Cardiac fibroblast (primary cell): ENCODE measurements around the gene PRM1.
"Not testable (repeated sequence)": the region's sequence is repeated elsewhere in the genome, so short reads cannot be mapped to it uniquely, and the experiment has no call there.

Experiments used
- DNase-seq, 2 donors: peaks; one replicate each; pipeline versions ENCODE4 v3.0.0 to v3.0.0-alpha.2; 2010; ENCODE audit warnings: low read depth in 2 of 2
- H3K4me3 ChIP-seq, 2 donors: replicated peaks in 1 of 2; 1 replicate in 1 of 2; 2 replicates in 1 of 2; pipeline ENCODE4 v1.5.1; 2011; ENCODE audit warnings: low read depth in 2 of 2, low read length in 2 of 2, mild to moderate bottlenecking in 2 of 2, moderate library complexity in 1 of 2
- TF ChIP-seq, protein P1 (sequence below): IDR thresholded peaks from one replicate; pipeline ENCODE4 v1.5.1; 2011; ENCODE audit warnings: low read depth, mild to moderate bottlenecking, low read length, inconsistent platforms

PRM1 gene

DNA sequence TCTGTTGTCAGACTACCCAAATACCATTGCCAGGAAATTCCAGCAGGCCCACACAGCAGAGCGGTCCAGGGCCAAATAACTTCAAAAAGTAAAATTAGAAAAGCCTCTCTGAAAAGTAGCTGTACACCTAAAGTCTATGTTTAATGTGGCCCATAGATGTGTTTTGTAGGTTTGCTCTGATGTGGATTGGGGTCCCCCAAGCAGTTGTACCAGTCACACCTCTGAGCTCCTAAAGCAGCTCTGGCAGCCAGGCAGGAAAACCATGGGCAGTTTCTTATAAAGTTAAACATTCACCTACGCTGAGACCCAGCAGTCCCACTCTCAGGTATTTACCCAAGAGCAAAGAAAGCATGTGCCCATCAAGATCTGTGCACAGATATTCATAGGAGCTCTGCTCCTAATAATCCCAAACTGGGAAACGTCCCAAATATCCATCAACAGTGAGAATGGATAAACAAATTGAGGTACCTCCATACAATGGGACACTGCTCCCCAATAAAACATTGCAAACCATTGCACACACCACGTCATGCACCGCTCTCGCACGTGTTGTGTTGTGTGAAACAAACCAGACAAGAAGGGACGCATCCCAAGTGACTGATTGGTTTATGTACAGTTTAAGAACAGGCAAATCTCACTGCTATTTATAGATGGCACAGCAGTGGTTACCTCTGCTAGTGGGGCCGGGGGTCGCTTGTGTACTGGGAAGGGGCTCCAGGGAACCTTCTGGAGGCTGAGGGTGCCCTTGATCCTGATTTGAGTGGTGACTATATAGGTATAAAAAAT lies 15.8 kb upstream of the PRM1 start:
- TF ChIP-seq, protein P1, sequence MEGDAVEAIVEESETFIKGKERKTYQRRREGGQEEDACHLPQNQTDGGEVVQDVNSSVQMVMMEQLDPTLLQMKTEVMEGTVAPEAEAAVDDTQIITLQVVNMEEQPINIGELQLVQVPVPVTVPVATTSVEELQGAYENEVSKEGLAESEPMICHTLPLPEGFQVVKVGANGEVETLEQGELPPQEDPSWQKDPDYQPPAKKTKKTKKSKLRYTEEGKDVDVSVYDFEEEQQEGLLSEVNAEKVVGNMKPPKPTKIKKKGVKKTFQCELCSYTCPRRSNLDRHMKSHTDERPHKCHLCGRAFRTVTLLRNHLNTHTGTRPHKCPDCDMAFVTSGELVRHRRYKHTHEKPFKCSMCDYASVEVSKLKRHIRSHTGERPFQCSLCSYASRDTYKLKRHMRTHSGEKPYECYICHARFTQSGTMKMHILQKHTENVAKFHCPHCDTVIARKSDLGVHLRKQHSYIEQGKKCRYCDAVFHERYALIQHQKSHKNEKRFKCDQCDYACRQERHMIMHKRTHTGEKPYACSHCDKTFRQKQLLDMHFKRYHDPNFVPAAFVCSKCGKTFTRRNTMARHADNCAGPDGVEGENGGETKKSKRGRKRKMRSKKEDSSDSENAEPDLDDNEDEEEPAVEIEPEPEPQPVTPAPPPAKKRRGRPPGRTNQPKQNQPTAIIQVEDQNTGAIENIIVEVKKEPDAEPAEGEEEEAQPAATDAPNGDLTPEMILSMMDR, result no peak
- H3K4me3 ChIP-seq, result no peak overlapping the region
- DNase-seq, result no peak

DNA sequence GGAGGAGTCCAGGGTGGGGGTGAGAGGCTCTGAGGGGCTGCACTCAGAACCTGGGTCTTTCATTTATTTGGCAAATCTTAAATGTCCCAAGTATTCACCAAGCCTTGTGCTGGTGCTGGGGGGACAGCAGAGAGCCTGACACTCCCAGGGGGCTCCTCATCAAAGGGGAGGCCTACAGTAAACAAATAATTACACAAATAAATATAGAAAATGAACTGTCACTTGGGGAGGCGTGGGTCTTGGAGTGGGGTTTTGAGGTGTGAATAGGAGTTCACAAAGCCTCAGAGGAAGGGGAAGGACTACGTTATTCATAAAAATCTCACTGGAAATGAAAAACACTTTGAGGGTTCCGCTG lies 15.2 kb upstream of the PRM1 start:
- DNase-seq, result no peak
- H3K4me3 ChIP-seq, result no peak overlapping the region
- TF ChIP-seq, protein P1, result no peak

DNA sequence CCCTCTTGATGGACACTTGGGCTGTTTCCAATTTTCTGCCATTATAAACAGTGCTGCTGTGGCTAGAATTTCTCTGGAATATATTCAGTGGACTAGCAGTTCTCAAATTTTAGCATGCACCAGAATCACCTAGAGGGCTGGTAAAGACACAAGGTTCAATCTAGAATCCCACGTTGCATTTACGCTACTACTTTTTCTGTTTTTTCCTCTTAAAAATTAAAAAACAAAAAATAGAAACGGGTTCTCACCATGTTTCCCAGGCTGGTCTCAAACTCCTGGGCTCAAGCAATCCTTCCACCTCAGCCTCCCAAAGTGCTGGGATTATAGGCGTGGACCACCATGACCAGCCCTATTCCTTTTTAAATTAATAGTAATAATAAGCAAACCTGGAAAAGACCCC lies 14.5 kb upstream of the PRM1 start:
- DNase-seq, result no peak
- H3K4me3 ChIP-seq, result no peak overlapping the region
- TF ChIP-seq, protein P1, result no peak

DNA sequence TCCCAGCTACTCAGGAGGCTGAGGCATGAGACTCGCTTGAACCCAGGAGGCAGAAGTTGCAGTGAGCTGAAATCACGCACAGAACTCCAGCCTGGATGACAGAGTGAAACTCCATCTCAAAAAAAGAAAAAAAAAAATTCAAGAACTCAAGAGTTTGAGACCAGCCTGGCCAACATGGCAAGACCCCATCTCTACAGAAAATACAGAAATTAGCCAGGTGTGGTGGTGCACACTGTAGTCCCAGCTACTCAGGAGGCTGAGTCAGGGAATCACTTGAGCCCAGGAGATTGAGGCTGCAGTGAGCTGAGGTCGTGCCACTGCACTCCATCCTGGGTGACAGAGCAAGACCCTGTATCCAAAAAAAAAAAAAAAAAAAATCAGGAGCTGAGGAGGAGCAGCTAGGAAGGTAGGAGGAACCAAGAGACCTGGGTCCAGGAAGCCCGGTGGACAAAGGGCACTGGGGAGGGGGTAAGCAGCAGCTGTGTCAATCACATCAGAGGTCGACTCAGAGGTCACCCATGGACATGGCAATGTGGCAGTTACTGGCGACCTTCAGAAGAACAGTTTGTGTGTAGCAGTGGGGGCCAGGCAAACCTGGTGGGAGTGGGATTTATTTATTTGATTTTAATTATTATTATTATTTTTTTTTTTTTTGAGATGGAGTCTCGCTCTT lies 11.1 kb upstream of the PRM1 start:
- DNase-seq, result no peak
- no peak overlapping the region for H3K4me3 ChIP-seq
- TF ChIP-seq, protein P1, result no peak

DNA sequence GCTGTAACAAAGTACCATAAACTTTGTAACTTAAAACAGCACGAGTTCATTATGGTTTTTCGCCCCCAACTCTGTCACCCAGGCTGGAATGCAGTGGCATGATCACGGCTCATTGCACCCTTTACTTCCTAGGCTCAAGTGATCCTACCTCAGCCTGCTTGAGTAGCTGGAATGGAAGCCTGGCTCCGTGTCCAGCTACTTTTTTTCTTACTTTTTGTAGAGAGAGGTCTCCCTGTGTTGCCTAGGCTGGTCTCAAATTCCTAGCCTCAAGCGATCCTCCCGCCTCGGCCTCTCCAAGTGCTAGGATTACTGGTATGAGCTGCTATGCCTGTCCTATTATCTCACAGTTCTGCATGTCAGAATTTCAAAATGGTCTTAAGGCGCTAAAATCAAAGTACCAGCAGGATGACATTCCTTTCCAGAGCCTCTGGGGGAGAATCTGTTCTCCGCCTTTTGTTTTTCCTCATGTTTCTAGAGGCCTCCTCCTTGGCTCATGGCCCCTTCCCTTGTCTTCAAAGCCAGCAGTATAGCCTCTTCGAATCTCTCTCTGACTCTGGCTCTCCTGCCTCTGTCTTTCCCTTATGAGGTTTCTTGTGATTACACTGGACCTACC lies 10.1 kb upstream of the PRM1 start:
- no peak for DNase-seq
- TF ChIP-seq, protein P1, result no peak
- H3K4me3 ChIP-seq, result no peak overlapping the region

DNA sequence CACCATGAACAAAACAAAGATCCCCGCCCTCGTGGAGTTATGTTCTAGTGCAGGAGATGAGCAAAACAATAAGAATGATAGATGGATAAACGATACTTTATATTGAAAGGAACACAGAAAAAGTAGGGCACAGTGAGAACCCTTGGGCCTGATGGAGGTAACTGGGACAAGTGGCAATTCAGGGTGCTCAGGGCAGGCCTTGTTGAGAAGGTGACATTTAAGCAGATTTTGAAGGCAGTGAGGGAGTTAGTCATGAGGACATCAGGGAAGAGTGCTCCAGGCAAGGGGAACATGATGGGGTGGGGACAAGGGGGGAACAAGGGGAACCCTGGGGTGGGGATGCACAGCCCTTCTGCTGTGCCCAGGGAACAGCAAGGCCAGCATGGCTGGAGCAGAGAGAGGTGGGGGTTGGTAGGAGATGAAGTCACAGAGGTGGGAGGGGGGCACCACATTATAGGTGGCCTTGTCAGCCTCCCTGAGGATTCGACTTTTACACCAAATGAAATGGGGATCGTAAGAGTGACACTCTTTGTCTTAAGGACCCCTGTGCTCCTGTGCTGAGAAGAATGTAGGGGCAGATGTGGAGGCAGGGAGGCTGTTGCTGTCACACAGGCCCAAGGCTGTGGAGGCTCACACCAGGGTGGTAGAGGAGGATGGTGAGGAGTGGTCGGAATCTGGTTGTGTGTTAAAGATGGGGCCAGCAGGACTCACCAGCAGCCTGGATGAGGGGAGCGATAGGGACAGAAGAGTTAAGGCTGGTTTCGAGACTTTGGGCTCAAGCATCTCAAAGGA lies 9.2 kb upstream of the PRM1 start:
- H3K4me3 ChIP-seq, result no peak overlapping the region
- no peak for DNase-seq
- TF ChIP-seq, protein P1, result no peak

DNA sequence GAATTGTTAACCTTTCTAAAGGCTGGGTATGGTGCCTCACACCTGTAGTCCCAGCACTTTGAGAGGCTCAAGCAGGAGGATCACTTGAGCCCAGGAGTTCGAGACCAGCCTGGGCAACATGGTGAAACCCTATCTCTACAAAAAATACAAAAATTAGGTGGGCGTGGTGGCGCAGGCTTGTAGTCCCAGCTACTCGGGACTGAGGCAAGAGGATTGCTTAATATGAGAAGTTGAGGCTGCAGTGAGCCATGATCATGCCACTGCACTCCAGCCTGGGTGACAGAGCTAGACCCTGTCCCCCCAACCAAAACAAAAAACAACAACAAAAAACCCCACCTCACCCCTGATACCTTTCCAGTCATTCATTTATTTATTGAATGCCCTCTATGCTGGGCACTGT lies 8.6 kb upstream of the PRM1 start:
- DNase-seq, H3K4me3 ChIP-seq: not testable (repeated sequence)
